Progenitor cell of endocrine pancreas (in vitro differentiated cells): ENCODE results near the gene MOB3B. TPM values are rescaled to one million over a fixed set of nuclear protein-coding genes. Genes with fewer than 3 reads are reported as not detected.

Source experiments
- DNase-seq: peaks from one replicate; pipeline ENCODE4 v3.0.0; 2021; ENCODE audit warnings: low spot score; ENCODE audit not compliant: unreplicated experiment
- H3K27ac Mint-ChIP-seq: 2 replicates; pipeline ENCODE4 v1.8.0; 2021; ENCODE audit warnings: mild to moderate bottlenecking, moderate library complexity, mixed read lengths
- H3K27me3 Mint-ChIP-seq: 2 replicates; pipeline ENCODE4 v1.8.0; 2021; ENCODE audit warnings: mixed read lengths
- H3K36me3 Mint-ChIP-seq: 2 replicates; pipeline ENCODE4 v1.8.0; 2022; ENCODE audit warnings: mixed read lengths; ENCODE audit not compliant: insufficient read depth
- H3K4me1 Mint-ChIP-seq: 2 replicates; pipeline ENCODE4 v1.8.0; 2021; ENCODE audit warnings: low read depth, mixed read lengths
- H3K4me3 Mint-ChIP-seq: 2 replicates; pipeline ENCODE4 v1.8.0; 2021; ENCODE audit warnings: low read depth, mild to moderate bottlenecking, moderate library complexity, mixed read lengths
- H3K9me3 Mint-ChIP-seq: 2 replicates; pipeline ENCODE4 v1.8.0; 2021; ENCODE audit warnings: low read depth, mixed read lengths
- total RNA-seq: library from RNA; stranded (reverse); gene quantifications from 2 replicates; pipeline ENCODE4 v1.2.1, GENCODE V29; 2021
- TF ChIP-seq, protein P1 (sequence below): fragments of 200-600 bp; sonication (generic); IDR thresholded peaks from one replicate; pipeline ENCODE4 v1.5.0; 2021; ENCODE audit warnings: antibody characterized with exemption, mild to moderate bottlenecking; ENCODE audit not compliant: unreplicated experiment

MOB3B gene
- total RNA-seq, 1 donor from 2014 or later = 15.4 TPM

DNA sequence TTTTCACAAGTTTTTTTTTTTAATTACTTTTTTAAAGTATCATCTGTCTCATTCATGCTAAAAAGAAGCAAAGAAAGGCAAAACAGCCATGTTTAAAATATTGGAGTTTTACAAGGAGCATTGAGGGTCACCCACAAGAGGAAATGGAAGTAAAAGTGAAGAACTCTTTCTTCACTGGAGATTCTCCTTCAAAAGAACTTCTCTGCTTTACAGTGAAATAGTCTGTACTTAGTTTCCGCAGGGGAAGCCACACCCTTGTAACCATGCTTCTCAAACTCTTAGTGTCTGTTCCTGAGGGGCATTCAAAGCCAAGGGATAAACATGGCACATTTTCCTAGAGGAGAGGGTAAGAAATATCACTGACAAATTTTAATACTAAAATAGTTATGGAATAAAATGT lies 35.1 kb upstream of the MOB3B start:
- H3K27me3 Mint-ChIP-seq = no peaks in the 10 kb centered on the region
- TF ChIP-seq, protein P1, sequence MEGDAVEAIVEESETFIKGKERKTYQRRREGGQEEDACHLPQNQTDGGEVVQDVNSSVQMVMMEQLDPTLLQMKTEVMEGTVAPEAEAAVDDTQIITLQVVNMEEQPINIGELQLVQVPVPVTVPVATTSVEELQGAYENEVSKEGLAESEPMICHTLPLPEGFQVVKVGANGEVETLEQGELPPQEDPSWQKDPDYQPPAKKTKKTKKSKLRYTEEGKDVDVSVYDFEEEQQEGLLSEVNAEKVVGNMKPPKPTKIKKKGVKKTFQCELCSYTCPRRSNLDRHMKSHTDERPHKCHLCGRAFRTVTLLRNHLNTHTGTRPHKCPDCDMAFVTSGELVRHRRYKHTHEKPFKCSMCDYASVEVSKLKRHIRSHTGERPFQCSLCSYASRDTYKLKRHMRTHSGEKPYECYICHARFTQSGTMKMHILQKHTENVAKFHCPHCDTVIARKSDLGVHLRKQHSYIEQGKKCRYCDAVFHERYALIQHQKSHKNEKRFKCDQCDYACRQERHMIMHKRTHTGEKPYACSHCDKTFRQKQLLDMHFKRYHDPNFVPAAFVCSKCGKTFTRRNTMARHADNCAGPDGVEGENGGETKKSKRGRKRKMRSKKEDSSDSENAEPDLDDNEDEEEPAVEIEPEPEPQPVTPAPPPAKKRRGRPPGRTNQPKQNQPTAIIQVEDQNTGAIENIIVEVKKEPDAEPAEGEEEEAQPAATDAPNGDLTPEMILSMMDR = no peak
- H3K9me3 Mint-ChIP-seq = no peaks in the 10 kb centered on the region
- no peak overlapping the region for H3K27ac Mint-ChIP-seq
- peaks cover 7% of the 10 kb centered on the region for H3K36me3 Mint-ChIP-seq
- H3K4me3 Mint-ChIP-seq = no peak overlapping the region
- H3K4me1 Mint-ChIP-seq = peaks cover 2% of the 10 kb centered on the region
- no peak for DNase-seq

DNA sequence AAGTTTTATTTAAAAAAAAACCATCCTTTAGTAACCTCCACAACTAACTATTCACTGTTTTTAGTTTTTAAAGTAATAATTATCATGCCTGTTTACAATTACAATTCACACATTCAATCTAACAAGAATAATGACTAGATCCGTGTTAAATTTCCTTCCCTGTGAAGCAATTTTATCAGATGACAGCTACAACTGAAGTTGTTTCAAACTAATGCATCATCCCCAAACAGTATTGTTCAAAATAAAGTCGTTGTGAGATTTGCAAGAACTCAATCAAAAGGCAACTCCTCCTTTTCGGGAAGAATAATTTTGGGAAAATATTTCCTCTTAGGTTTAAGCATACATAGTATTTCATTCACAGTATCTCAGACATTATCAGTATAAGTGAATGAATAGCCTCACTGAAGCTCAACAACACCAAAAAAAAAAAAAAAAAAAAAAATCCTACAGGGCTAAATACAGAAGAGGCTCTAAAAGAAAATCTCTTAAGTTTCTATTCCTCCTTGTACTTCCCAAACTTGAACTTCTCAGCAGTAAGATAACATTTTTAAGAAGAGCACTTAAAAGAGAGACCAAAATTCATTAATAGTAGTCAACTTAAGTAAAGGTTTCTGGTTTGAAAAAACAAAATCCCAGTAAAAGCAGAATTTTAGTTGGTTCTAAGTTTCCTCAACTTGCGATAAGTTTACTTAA lies 34.3 kb upstream of the MOB3B start:
- TF ChIP-seq, protein P1 = no peak
- no peak overlapping the region for H3K27ac Mint-ChIP-seq
- no peak for DNase-seq
- peaks cover 7% of the 10 kb centered on the region for H3K36me3 Mint-ChIP-seq
- no peaks in the 10 kb centered on the region for H3K9me3 Mint-ChIP-seq
- H3K4me3 Mint-ChIP-seq = no peak overlapping the region
- peaks cover 2% of the 10 kb centered on the region for H3K4me1 Mint-ChIP-seq
- no peaks in the 10 kb centered on the region for H3K27me3 Mint-ChIP-seq

DNA sequence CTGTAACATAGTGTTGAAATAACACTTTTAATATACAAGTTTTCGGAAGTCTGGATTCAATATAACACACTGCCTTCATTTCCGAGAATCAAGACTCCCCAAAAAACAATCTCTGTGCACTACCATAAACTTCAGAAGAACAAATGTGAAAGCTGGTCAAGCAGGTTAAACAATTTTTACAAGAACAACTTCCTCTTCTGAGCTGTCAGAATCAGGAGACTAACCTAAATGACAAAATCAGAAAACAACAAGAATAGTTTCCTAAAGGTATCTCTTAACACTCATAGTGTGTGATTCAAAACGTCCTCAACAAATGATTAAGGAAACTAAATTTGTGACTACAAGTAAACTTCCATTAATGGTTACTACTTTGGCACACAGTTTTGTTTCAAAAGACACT lies 32.1 kb upstream of the MOB3B start:
- no peak for DNase-seq
- Mint-ChIP-seq H3K4me1 (no peaks in the 10 kb centered on the region), H3K9me3 (no peaks in the 10 kb centered on the region), H3K27ac (no peak overlapping the region), H3K27me3 (no peaks in the 10 kb centered on the region), H3K4me3 (no peak overlapping the region), H3K36me3 (peaks cover 5% of the 10 kb centered on the region)
- TF ChIP-seq, protein P1 = no peak

DNA sequence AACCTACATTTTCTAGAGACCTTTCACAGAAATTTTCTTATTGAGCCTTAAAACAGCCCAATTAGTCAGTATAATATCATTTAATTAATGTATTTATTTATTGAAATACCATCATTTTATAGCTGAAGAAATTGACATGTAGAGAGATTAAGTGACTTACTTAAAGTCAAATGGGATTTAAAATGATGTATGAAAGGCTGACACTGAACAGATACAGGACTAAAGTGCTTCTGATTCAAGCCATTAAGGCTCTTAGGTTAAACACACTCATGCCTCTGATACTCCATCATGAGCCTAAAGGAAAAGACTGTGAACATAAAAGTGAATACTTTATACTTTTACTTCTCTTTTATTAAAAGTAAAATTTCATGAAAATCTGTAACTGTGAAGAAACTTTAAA lies 30.8 kb upstream of the MOB3B start:
- peaks cover 5% of the 10 kb centered on the region for H3K36me3 Mint-ChIP-seq
- no peak for DNase-seq
- TF ChIP-seq, protein P1 = no peak
- no peaks in the 10 kb centered on the region for H3K9me3 Mint-ChIP-seq
- no peaks in the 10 kb centered on the region for H3K27me3 Mint-ChIP-seq
- no peak overlapping the region for H3K4me3 Mint-ChIP-seq
- H3K4me1 Mint-ChIP-seq = no peaks in the 10 kb centered on the region
- no peak overlapping the region for H3K27ac Mint-ChIP-seq

DNA sequence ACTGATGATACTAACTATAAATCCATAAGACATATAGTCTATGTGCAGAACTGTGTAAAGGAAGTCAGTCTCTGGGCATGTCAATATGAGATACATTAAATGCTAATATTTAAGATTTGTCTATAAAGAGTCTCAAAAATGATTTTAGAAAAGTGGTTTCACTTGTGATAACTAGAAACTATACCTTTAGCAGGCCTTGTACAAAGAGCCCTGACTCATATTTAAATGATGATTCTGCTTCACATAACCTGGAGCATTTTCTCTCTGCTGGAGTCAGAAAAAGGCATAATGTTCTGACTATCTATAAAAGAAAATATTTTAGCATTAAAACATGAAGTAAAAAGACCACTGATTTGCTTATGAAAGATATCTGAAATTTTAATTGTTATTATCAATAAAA lies 28.7 kb upstream of the MOB3B start:
- no peaks in the 10 kb centered on the region for H3K9me3 Mint-ChIP-seq
- TF ChIP-seq, protein P1 = no peak
- H3K4me3 Mint-ChIP-seq = no peak overlapping the region
- peaks cover 16% of the 10 kb centered on the region for H3K36me3 Mint-ChIP-seq
- no peak for DNase-seq
- no peaks in the 10 kb centered on the region for H3K27me3 Mint-ChIP-seq
- H3K4me1 Mint-ChIP-seq = no peaks in the 10 kb centered on the region
- H3K27ac Mint-ChIP-seq = no peak overlapping the region
